ENCODE data around the gene SNW1.
"Not testable (repeated sequence)": the region's sequence is repeated elsewhere in the genome, so short reads cannot be mapped to it uniquely, and the experiment has no call there.

The SNW1 gene

GRCh38 chr14:77752266-77752665, 8.7 kb downstream of the SNW1 start:
- H3K4me2 ChIP-seq (ENCODE audit: insufficient read depth, low read length), result no peak overlapping the region
- DNase-seq (no peak), ATAC-seq (ENCODE audit: insufficient read depth, low read depth) (no peak)
- H3K9me3 ChIP-seq (ENCODE audit: insufficient read depth, low read length, severe bottlenecking), result no peaks in the 10 kb centered on the region
- H3K4me1 ChIP-seq (ENCODE audit: insufficient read depth, low read length), result no peaks in the 10 kb centered on the region; the same call in 1 of the 2 replicates
- no peak for TF ChIP-seq EZH2 (IDR thresholded peaks at IDR 0.05; ENCODE audit: borderline replicate concordance, low read depth, low read length, severe bottlenecking)
- TF ChIP-seq, protein P1, sequence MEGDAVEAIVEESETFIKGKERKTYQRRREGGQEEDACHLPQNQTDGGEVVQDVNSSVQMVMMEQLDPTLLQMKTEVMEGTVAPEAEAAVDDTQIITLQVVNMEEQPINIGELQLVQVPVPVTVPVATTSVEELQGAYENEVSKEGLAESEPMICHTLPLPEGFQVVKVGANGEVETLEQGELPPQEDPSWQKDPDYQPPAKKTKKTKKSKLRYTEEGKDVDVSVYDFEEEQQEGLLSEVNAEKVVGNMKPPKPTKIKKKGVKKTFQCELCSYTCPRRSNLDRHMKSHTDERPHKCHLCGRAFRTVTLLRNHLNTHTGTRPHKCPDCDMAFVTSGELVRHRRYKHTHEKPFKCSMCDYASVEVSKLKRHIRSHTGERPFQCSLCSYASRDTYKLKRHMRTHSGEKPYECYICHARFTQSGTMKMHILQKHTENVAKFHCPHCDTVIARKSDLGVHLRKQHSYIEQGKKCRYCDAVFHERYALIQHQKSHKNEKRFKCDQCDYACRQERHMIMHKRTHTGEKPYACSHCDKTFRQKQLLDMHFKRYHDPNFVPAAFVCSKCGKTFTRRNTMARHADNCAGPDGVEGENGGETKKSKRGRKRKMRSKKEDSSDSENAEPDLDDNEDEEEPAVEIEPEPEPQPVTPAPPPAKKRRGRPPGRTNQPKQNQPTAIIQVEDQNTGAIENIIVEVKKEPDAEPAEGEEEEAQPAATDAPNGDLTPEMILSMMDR (IDR thresholded peaks at IDR 0.05; ENCODE audit: borderline replicate concordance, extremely low read depth, low read length, poor library complexity, severe bottlenecking), result no peak
- peaks cover 34% of the 10 kb centered on the region for H4K20me1 ChIP-seq (ENCODE audit: insufficient read depth, low read length)
- H2AFZ ChIP-seq (ENCODE audit: low read depth, low read length), result no peak overlapping the region
- no peak overlapping the region for H3K9ac ChIP-seq (ENCODE audit: low read depth, low read length)
- H3K36me3 ChIP-seq (ENCODE audit: insufficient read depth, low read length), result peaks cover 84% of the 10 kb centered on the region
- H3K79me2 ChIP-seq (ENCODE audit: insufficient read depth, low read length), result peaks cover 69% of the 10 kb centered on the region
- H3K27me3 ChIP-seq (ENCODE audit: insufficient read depth, low read length, poor library complexity), result no peaks in the 10 kb centered on the region
- no peak overlapping the region for H3K27ac ChIP-seq (ENCODE audit: low read length)
- no peak overlapping the region for H3K4me3 ChIP-seq (ENCODE audit: low read depth in 1 of 2, low read length in 2 of 2)

DNA sequence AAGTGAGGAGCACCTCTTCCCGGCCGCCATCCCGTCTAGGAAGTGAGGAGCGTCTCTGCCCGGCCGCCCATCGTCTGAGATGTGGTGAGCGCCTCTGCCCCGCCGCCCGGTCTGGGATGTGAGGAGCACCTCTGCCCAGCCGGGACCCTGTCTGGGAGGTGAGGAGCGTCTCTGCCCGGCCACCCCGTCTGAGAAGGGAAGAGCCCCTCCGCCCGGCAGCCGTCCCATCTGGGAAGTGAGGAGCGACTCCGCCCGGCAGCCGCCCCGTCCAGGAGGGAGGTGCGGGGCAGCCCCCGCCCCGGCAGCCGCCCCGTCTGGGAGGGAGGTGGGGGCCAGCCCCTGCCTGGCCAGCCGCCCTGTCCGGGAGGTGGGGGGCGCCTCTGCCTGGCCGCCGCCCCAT, 13.5 kb downstream of the SNW1 start:
- not testable (repeated sequence) for H3K4me2 ChIP-seq (ENCODE audit: insufficient read depth, low read length); DNase-seq; H3K27ac ChIP-seq (ENCODE audit: low read length); H3K9ac ChIP-seq (ENCODE audit: low read depth, low read length); H3K9me3 ChIP-seq (ENCODE audit: insufficient read depth, low read length, severe bottlenecking); H3K4me1 ChIP-seq (ENCODE audit: insufficient read depth, low read length); H2AFZ ChIP-seq (ENCODE audit: low read depth, low read length); ATAC-seq (ENCODE audit: insufficient read depth, low read depth); H3K27me3 ChIP-seq (ENCODE audit: insufficient read depth, low read length, poor library complexity); H3K4me3 ChIP-seq (ENCODE audit: low read depth in 1 of 2, low read length in 2 of 2)
- peaks cover 22% of the 10 kb centered on the region; the same call in 1 of the 2 replicates for H4K20me1 ChIP-seq (ENCODE audit: insufficient read depth, low read length)
- H3K36me3 ChIP-seq (ENCODE audit: insufficient read depth, low read length), result peaks cover 88% of the 10 kb centered on the region
- H3K79me2 ChIP-seq (ENCODE audit: insufficient read depth, low read length), result peaks cover 72% of the 10 kb centered on the region

- Histone ChIP-seq H3K36me3 (ENCODE audit: insufficient read depth, low read length) (peaks cover 84% of the 10 kb centered on the region), H3K9ac (ENCODE audit: low read depth, low read length) (no peak overlapping the region), H2AFZ (ENCODE audit: low read depth, low read length) (no peak overlapping the region), H3K9me3 (ENCODE audit: insufficient read depth, low read length, severe bottlenecking) (no peaks in the 10 kb centered on the region), H3K4me2 (ENCODE audit: insufficient read depth, low read length) (no peak overlapping the region), H3K79me2 (ENCODE audit: insufficient read depth, low read length) (peaks cover 71% of the 10 kb centered on the region), H3K27ac (ENCODE audit: low read length) (no peak overlapping the region), H3K4me1 (ENCODE audit: insufficient read depth, low read length) (no peaks in the 10 kb centered on the region), H3K4me3 (ENCODE audit: low read depth in 1 of 2, low read length in 2 of 2) (no peak overlapping the region), H3K27me3 (ENCODE audit: insufficient read depth, low read length, poor library complexity) (no peaks in the 10 kb centered on the region), H4K20me1 (ENCODE audit: insufficient read depth, low read length) (peaks cover 19% of the 10 kb centered on the region; the same call in 1 of the 2 replicates)
- ATAC-seq (ENCODE audit: insufficient read depth, low read depth) (no peak), DNase-seq (no peak)
- TF ChIP-seq EZH2 (IDR thresholded peaks at IDR 0.05; ENCODE audit: borderline replicate concordance, low read depth, low read length, severe bottlenecking), result no peak
- TF ChIP-seq, protein P1 (IDR thresholded peaks at IDR 0.05; ENCODE audit: borderline replicate concordance, extremely low read depth, low read length, poor library complexity, severe bottlenecking), result no peak
These were observed 14.8 kb downstream of the SNW1 start for GRCh38 chr14:77746064-77746702.

- no peak overlapping the region for H3K9ac ChIP-seq (ENCODE audit: low read depth, low read length)
- H3K9me3 ChIP-seq (ENCODE audit: insufficient read depth, low read length, severe bottlenecking), result no peaks in the 10 kb centered on the region
- no peak for DNase-seq
- H3K79me2 ChIP-seq (ENCODE audit: insufficient read depth, low read length), result peaks cover 83% of the 10 kb centered on the region
- no peak overlapping the region for H3K4me3 ChIP-seq (ENCODE audit: low read depth in 1 of 2, low read length in 2 of 2)
- H3K27me3 ChIP-seq (ENCODE audit: insufficient read depth, low read length, poor library complexity), result no peaks in the 10 kb centered on the region
- no peak overlapping the region for H3K4me2 ChIP-seq (ENCODE audit: insufficient read depth, low read length)
- peaks cover 89% of the 10 kb centered on the region for H3K36me3 ChIP-seq (ENCODE audit: insufficient read depth, low read length)
- ATAC-seq (ENCODE audit: insufficient read depth, low read depth), result no peak
- no peak overlapping the region for H2AFZ ChIP-seq (ENCODE audit: low read depth, low read length)
- H4K20me1 ChIP-seq (ENCODE audit: insufficient read depth, low read length), result peaks cover 24% of the 10 kb centered on the region
- no peak for TF ChIP-seq EZH2 (IDR thresholded peaks at IDR 0.05; ENCODE audit: borderline replicate concordance, low read depth, low read length, severe bottlenecking)
- TF ChIP-seq, protein P1 (IDR thresholded peaks at IDR 0.05; ENCODE audit: borderline replicate concordance, extremely low read depth, low read length, poor library complexity, severe bottlenecking), result no peak
- H3K27ac ChIP-seq (ENCODE audit: low read length), result no peak overlapping the region
- no peaks in the 10 kb centered on the region for H3K4me1 ChIP-seq (ENCODE audit: insufficient read depth, low read length)
These were observed 19.5 kb downstream of the SNW1 start for GRCh38 chr14:77741438-77741837.

Data from DND-41 (cell line).